GM19043 (cell line): ENCODE measurements around the gene MTG1.

Experiments
- ATAC-seq: cut with Tn5 transposase; IDR thresholded peaks from one replicate; pipeline ENCODE4 v1.9.1; 2021; ENCODE audit warnings: low read depth; ENCODE audit not compliant: unreplicated experiment

MTG1 gene

GRCh38 chr10:133444342-133445267, 50.6 kb downstream of the MTG1 start:
- no peak for ATAC-seq

DNA sequence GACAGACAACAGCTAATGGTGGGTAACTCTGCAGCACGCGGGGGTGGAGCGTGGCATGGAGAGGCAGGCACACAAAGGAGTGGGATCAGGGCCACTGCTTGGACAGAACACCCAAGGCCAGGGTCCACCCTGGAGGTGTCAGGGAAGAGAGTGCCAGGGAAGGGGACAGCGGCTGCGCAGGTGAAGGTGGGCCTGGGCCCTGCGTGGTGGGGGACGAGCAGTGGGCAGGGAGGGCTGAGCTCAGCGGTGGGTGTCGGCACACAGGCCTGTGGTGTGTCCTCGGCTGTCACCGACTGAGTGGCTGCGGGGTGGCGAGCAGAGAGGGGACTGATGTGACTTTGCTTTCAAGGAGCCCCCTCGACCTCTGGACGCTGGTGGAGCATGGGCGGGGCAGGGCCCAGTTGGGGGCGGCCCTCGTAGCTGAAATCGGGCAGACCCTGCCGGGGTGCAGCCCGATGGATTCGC, 51.3 kb downstream of the MTG1 start:
- no peak for ATAC-seq

GRCh38 chr10:133445751-133446708, 52.1 kb downstream of the MTG1 start:
- ATAC-seq = no peak

GRCh38 chr10:133446979-133447378, 53.0 kb downstream of the MTG1 start:
- ATAC-seq = no peak

GRCh38 chr10:133448120-133448519, 54.2 kb downstream of the MTG1 start:
- no peak for ATAC-seq

DNA sequence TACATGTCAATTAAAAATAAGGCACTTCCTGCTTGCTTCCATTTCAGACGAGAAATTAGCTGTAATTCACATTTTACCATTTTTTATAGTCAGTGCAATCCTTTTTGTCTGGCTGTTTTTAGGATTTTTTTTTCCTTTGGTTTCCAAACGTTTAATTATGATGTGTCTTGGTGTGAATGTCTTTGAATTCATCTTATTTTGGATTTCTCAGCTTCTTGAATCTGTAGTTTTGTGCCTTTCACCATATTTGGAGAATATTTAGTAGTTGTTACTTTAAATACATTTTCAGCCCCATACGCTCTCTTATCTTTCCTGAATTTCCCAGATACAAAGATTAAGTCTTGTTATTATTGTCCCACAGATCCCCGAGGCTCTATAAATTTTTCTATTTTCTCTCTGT, 57.4 kb downstream of the MTG1 start:
- no peak for ATAC-seq

GRCh38 chr10:133452453-133452852, 58.5 kb downstream of the MTG1 start:
- ATAC-seq = no peak

GRCh38 chr10:133453516-133454203, 59.7 kb downstream of the MTG1 start, which contains the start of gene SCART1:
SCART1 (plus strand) TSS chr10:133453945; CDS start chr10:133453998, 53 bp downstream.
- no peak for ATAC-seq

- ATAC-seq = no peak
These were observed 60.4 kb downstream of the MTG1 start for GRCh38 chr10:133454204-133454893.

DNA sequence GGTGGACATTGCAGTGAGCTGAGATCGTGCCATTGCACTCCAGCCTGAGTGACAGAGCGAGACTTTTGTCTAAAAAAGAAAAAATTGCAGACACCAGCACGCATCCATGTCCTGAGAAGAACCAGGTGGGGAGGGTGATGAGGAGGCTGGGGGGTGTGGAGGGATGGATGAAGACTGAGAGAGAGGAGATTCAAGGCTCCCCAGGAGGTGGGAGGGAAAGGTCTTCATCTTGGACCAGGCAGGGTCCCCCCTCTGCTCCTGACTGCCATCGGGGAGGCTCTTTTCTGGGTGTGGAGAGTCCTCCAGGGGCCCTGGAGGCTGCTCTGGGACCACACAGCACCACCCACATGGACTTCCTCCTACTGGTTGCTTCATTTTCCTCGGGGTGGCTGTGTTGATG, 61.2 kb downstream of the MTG1 start:
- no peak for ATAC-seq

GRCh38 chr10:133455611-133456031, 61.7 kb downstream of the MTG1 start:
- no peak for ATAC-seq

- ATAC-seq = no peak
These were observed 62.3 kb downstream of the MTG1 start for GRCh38 chr10:133456041-133456951.

DNA sequence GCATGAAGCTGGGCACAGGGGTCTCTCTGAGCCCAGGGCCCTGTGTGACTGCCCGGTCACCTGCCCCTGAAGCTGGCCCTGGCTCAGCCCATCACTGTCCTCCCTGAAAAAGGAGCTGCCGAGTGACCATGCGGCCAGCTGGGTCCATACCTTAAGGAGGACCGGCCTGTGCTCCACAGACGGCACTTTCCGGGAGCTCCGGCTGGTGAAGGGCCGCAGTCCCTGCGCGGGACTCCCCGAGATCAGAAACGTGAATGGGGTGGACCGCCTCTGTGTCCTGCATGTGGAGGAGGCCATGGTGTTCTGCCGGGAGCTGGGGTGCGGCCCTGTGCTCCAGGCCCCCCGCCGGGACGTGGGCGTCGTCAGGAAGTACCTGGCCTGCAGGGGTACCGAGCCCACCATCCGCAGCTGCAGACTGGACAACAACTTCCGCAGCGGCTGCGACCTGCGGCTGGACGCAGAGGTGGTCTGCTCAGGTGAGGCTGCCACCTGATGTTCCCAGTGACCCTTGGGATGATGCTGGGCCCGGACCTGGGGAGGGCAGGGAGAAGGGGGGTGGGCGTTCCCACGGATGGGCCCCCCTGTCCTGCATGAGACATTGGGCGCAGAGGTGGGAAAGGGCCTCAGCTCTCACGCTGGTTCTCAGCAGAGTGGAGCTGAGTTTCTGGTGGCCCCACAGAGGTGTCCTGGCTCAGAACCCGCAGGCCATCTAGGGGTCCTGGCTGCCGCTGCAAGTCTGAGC, 63.3 kb downstream of the MTG1 start:
- ATAC-seq = no peak

DNA sequence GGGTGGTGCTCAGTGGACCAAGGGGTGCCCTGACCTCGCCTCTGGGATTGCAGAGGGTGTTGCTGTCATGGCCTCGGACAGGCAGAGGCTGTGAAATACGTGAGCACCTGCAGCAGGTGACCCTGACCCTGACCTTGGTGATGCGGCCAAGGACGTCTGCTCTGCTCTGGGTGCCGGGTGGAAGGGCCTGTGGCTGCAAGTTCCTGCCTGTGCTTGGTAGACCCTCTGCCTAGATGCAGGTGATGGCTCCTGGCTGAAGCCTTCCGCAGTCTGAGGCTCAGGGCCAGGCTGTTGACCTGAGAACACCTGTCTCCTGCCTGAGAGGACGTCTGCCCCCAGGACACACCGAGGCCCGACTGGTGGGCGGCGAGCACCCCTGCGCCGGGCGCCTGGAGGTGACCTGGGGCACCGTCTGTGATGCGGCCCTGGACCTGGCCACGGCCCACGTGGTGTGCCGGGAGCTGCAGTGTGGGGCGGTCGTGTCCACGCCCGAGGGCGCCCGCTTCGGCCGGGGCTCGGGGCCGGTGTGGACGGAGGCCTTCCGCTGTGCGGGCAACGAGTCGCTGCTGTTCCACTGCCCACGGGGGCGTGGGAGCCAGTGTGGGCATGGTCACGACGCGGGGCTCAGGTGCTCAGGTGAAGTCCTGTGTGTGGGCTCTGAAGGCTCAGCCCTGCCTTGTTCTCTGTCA, 64.2 kb downstream of the MTG1 start:
- no peak for ATAC-seq

- no peak for ATAC-seq
These were observed 64.9 kb downstream of the MTG1 start for GRCh38 chr10:133458710-133459453.

- no peak for ATAC-seq
These were observed 65.7 kb downstream of the MTG1 start for GRCh38 chr10:133459454-133460207.
